Subcutaneous abdominal adipose tissue (tissue), 5 donors: ENCODE measurements around the gene KLK2.

Experiments used
- H3K27ac ChIP-seq: one replicate; pipeline ENCODE4 v1.7.0; 2013; ENCODE audit warnings: low read depth, mild to moderate bottlenecking, inconsistent platforms, low read length, moderate library complexity
- H3K27me3 ChIP-seq, 5 donors: one replicate each; pipeline ENCODE4 v1.7.0; 2013; ENCODE audit warnings: low read length in 5 of 5, inconsistent platforms in 1 of 5; ENCODE audit not compliant: control insufficient read depth in 5 of 5, insufficient read depth in 4 of 5
- H3K36me3 ChIP-seq, 5 donors: one replicate each; pipeline ENCODE4 v1.7.0; 2013; ENCODE audit warnings: low read length in 5 of 5; ENCODE audit not compliant: control insufficient read depth in 5 of 5, insufficient read depth in 5 of 5
- H3K4me1 ChIP-seq, 5 donors: one replicate each; pipeline ENCODE4 v1.7.0; 2013; ENCODE audit warnings: low read length in 5 of 5, mild to moderate bottlenecking in 3 of 5, moderate library complexity in 1 of 5; ENCODE audit not compliant: control insufficient read depth in 5 of 5, insufficient read depth in 5 of 5
- H3K4me3 ChIP-seq, 5 donors: one replicate each; pipeline ENCODE4 v1.7.0; 2013; ENCODE audit warnings: low read length in 5 of 5, low read depth in 1 of 5
- H3K9ac ChIP-seq, 5 donors: one replicate each; pipeline ENCODE4 v1.7.0; 2013; ENCODE audit warnings: low read length in 5 of 5, mild to moderate bottlenecking in 4 of 5, moderate library complexity in 3 of 5
- H3K9me3 ChIP-seq, 5 donors: one replicate each; pipeline ENCODE4 v1.7.0; 2013; ENCODE audit warnings: low read length in 5 of 5; ENCODE audit not compliant: control insufficient read depth in 5 of 5
- donor health status: healthy.
- donor health status: healthy.
- donor health status: healthy.
- donor health status: healthy.
- donor health status: healthy.

The KLK2 gene

DNA sequence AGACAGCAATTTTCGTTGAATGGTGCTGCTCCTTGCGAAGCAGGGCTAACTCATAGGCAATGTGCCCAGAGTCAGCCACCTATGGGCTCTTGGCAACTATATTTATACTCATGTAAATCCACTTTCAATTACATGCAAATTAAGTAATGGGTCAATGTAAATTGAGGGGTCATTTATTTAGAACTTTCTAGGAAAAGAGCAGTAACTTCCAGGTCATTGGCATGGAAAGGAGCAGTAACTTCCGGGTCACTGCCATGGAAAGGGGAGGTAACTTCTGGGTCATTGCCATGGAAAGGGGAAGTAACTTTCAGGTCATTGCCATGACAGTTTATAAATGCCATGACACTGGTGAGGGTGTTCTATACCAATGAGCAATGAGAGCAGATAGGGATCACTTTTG is 26.3 kb downstream of the KLK2 start:
- Histone ChIP-seq H3K9me3 (no peaks in the 10 kb centered on the region), H3K27ac (no peak overlapping the region), H3K36me3 (no peaks in the 10 kb centered on the region), H3K27me3 (peaks cover 0 to 13% (median 9%) of the 10 kb centered on the region in 5 donors), H3K4me1 (no peaks in the 10 kb centered on the region), H3K4me3 (no peak overlapping the region), H3K9ac (no peak overlapping the region)

DNA sequence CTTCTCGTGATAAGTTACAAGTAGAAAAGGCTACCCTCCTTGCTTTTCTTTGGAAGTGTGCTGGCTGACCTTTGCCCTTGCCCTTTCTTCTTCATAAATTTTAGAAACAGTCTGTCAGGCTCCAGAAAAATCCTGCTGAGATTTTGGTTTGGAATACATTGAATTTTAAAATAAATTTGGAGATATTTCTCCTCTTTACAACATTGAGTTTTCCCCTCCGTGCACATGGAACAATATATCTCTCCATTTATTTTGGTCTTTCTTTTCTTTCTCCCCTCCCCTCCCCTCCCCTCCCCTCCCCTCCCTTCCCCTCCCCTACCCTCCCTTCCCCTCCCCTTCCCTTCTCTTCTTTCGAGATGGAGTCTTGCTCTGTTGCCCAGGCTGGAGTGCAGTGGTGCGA is 29.4 kb downstream of the KLK2 start:
- H3K36me3 ChIP-seq: no peaks in the 10 kb centered on the region
- H3K4me1 ChIP-seq: no peaks in the 10 kb centered on the region
- no peak overlapping the region for H3K4me3 ChIP-seq
- H3K27ac ChIP-seq: no peak overlapping the region
- H3K9me3 ChIP-seq: no peaks in the 10 kb centered on the region
- no peak overlapping the region for H3K9ac ChIP-seq
- peaks cover 0 to 19% (median 11%) of the 10 kb centered on the region in 5 donors for H3K27me3 ChIP-seq

DNA sequence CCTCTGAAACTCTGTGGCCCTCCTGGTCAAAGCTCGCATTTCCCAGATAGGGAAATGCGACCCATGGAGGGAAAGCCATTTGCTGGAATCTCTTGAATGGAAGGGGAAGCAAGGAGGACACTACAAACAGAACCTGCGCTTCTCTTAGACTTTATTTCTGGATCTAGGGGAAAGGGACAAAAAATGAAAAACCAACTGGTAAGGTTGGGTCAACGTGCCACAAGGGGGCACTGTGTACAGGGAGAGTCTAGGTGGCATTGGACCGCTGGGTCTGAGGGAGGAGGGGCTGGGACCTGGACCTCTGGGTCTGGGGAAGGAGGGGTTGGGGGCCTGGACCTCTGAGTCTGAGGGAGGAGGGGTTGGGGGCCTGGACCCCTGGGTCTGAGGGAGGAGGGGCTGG is 33.0 kb downstream of the KLK2 start:
- Histone ChIP-seq H3K4me3 (no peak overlapping the region), H3K9me3 (no peaks in the 10 kb centered on the region), H3K27me3 (peaks cover 14 to 48% (median 42%) of the 10 kb centered on the region in 5 donors), H3K9ac (no peak overlapping the region), H3K4me1 (peaks cover 0 to 7% (median 4%) of the 10 kb centered on the region in 5 donors), H3K36me3 (no peaks in the 10 kb centered on the region), H3K27ac (no peak overlapping the region)

DNA sequence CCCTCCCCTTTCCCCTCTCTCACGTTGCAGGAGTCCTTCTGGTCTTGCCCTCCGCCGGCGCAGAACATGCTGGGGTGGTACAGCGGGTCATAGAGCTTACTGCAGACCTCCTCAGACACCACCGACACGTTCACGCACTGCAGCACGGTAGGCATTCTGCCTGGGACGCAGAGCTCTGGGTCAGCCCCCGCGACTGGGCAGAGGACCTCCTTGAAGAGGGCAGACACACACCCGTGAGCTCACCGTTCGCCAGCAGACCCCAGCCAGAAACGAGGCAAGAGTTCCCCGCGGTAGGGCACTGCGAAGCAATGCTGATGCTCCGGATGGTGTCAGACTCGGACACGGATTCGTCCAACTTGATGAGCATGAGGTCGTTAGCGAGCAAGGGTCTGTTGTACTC is 35.1 kb downstream of the KLK2 start:
- H3K4me3 ChIP-seq: no peak overlapping the region
- peaks cover 25 to 66% (median 56%) of the 10 kb centered on the region in 5 donors for H3K27me3 ChIP-seq

DNA sequence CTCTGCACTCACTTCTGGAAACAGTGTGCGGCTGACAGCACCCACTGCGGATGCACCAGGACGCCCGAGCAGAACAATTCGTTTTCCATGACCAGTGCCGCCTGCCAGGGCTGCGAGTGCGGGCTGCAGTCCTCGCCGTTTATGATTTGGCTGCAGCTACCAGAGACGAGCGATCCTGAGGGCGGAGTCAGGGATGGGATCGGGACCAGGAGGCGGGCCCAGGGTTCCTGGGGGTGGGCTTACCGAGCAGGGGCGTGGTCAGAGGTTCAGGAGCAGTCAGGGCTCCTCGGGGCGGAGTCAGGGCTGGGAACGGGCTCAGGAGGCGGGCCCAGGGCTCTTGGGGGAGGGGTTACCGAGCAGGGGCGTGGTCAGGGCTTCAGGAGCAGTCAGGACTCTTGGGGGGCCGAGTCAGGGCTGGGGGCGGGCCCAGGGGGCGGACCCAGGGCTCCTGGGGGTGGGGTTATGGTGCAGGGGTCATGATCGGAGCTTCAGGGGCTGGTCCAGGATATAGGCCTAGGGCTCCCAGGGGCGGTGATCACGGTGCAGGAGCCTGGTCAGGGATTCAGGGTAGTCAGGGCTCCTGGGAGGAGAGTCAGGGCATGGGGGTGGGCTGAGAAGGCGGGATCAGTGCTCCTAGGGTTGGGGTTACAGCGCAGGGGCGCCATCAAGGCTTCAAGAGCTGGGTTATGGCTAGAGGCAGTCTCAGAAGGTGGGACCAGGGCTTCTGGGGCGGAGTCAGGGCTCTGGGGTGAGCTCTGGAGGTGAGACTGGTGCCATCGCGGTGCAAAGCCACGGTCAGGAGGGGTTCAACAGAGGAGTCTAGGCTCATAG is 36.2 kb downstream of the KLK2 start:
- Histone ChIP-seq H3K27me3 (peaks cover 26 to 66% (median 56%) of the 10 kb centered on the region in 5 donors), H3K4me1 (peaks cover 0 to 7% (median 4%) of the 10 kb centered on the region in 5 donors)

More for the DNA sequence above, 35.1 kb downstream of the KLK2 start:
- no peak overlapping the region for H3K9ac ChIP-seq
- H3K9me3 ChIP-seq: no peaks in the 10 kb centered on the region
- no peak overlapping the region for H3K27ac ChIP-seq
- no peaks in the 10 kb centered on the region for H3K36me3 ChIP-seq
- H3K4me1 ChIP-seq: peaks cover 0 to 7% (median 4%) of the 10 kb centered on the region in 5 donors

DNA sequence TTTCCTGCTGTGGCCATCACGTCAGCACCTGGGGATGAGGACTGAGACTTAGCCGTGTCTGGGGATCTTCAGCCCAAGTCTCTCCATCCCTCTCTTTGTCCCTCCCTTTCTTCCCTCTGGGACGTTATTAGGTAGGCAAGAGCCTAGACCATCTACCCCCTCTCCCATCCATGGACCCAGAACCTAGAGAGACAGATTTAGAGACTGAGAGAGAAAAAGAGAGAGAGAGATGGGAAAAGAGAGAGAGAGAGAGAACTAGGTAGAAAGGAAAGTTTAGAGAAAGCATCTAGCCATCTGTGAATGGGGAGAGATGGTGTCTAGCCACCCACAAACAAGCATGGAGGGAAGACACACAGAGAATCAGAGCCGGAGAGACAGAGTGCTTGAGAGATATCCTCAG is 37.5 kb downstream of the KLK2 start:
- Histone ChIP-seq H3K4me3 (no peak overlapping the region), H3K4me1 (peaks cover 0 to 7% (median 4%) of the 10 kb centered on the region in 5 donors), H3K9me3 (no peaks in the 10 kb centered on the region)

More for the DNA sequence above, 36.2 kb downstream of the KLK2 start:
- Histone ChIP-seq H3K36me3 (no peaks in the 10 kb centered on the region), H3K9me3 (no peaks in the 10 kb centered on the region), H3K4me3 (no peak overlapping the region), H3K9ac (no peak overlapping the region), H3K27ac (no peak overlapping the region)

DNA sequence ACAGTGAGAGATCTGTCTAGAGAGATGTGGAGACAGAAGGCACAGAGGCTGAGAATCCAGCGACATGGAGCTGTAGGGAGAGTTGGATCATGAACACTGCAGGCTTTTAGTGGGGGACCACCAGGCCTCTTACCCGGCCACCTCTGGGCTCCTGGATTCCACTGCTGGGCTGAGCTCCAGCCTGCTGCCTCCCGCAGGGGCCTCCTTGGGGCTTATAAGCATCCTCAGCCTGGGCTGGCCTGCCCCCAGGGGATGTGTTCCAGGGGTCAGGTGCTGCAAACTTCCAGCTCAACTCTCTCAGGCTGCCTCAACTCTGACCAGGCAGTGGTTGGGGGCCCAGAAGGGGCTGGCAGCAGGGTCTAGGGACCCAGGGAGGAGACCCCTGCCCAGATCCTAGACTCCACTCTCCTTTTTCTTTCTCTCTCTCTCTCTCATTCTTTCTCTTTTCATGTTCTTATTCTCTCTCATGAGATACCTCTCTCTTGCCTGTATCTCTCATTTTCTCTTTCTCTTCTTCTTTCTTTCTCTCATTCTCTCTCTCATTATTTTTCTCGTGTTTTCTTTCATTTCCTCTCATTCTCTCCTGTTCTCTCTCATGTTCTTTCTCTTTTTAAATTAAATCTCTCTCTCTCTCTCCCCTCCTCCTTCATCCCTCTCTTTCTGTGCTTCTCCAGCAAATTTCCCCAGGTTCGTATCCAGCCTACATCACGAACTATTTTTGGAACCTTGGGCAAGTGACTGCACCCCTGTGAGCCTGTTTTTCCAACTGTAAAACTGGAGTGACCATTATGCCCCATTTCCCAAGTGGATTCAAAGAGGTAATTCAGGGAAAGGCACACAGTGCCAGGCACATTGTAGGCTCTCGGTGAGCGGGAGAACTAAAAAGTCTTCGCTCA is 38.2 kb downstream of the KLK2 start, which contains the start of gene KLK4:
Gene KLK4, minus strand, starts transcription at position 190 of the 896 bp plus-strand sequence. CDS start 657 bp downstream, outside the sequence.
- Histone ChIP-seq H3K9ac (no peak within 1 kb of the TSS), H3K36me3 (no peaks in the 10 kb centered on the region), H3K4me1 (peaks cover 0 to 7% (median 4%) of the 10 kb centered on the region in 5 donors), H3K9me3 (no peaks in the 10 kb centered on the region), H3K27me3 (peaks cover 28 to 66% (median 58%) of the 10 kb centered on the region in 5 donors), H3K27ac (no peak within 1 kb of the TSS), H3K4me3 (no peak within 1 kb of the TSS)

More for the DNA sequence above, 37.5 kb downstream of the KLK2 start:
- peaks cover 28 to 66% (median 56%) of the 10 kb centered on the region in 5 donors for H3K27me3 ChIP-seq
- no peaks in the 10 kb centered on the region for H3K36me3 ChIP-seq
- no peak overlapping the region for H3K27ac ChIP-seq
- H3K9ac ChIP-seq: no peak overlapping the region

DNA sequence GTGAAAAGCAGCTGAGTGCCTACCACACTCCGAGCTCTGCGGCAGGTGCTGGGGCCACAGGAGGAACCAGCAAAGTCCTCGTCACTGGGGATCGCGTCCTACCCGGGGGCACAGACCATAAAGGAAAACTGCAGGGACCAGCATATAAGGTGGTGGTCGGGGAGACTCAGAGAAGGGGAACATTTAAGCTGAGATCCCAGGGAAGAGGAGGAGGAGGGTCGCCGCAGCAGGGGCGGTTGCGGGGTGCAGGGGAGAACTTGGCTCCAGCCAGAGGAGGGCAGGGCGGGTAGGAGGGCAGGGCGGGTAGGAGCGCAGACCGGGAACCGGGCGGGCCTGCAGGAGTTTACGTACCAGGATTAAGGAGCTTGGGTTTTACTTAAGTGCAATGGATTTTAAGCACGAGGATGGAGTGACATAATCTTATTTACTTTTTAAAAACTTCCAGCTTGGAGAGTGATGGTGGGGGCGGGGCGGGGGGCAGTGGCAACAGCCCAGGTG is 38.9 kb downstream of the KLK2 start:
- H3K36me3 ChIP-seq: no peaks in the 10 kb centered on the region
- H3K9me3 ChIP-seq: no peaks in the 10 kb centered on the region
- no peak overlapping the region for H3K9ac ChIP-seq
- H3K27ac ChIP-seq: no peak overlapping the region
- H3K27me3 ChIP-seq: peaks cover 28 to 69% (median 59%) of the 10 kb centered on the region in 5 donors
- peaks cover 0 to 7% (median 4%) of the 10 kb centered on the region in 5 donors for H3K4me1 ChIP-seq
- H3K4me3 ChIP-seq: no peak overlapping the region

DNA sequence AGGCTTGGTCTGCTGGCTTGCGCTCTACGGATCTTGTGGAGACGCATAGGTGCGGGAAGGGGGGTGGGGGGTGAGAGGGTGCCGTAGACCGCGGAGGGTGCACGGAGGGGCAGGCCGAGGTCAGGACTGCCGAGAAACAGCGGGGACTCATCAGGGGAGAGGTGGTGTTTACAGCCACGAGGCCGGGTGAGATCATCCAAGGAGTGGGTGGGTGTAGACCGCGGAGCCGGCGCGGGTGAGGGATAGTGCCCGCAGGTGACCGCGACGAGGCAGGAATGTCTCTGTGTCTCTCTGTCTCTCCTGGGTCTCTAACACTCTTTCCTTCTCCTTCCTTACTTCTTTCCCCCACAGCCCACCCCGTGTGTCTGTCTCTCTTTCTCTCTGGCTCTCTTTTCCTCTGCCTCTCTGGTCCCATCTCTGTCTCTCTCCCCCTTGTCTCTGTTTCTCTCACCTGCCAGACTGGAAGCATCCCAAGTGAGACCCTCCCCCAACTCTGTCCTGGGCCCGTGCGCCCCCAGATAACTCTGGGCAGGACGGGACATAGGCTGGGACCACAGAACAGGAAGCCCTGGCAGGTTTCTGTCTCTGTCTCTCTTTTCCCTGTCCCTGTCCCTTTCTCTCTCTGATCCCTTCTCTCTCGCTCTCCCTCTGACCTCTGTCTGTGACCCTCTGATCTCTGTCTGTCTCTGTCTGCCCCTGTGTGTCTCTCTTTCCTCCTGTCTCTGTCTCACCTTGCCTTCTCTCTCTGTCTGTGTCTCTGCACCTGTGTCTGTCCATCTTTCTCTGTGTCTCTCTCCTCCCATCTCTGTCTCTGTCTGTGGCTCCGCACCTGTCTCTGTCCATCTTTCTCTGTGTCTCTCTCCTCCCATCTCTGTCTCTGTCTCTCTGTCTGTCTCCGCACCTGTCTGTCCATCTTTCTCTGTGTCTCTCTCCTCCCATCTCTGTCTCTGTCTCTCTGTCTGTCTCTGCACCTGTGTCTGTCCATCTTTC is 39.8 kb downstream of the KLK2 start:
- H3K27ac ChIP-seq: no peak overlapping the region
- no peaks in the 10 kb centered on the region for H3K36me3 ChIP-seq
- H3K4me3 ChIP-seq: no peak overlapping the region
- H3K9ac ChIP-seq: no peak overlapping the region
- peaks cover 0 to 7% (median 4%) of the 10 kb centered on the region in 5 donors for H3K4me1 ChIP-seq
- H3K27me3 ChIP-seq: peaks cover 28 to 67% (median 58%) of the 10 kb centered on the region in 5 donors
- no peaks in the 10 kb centered on the region for H3K9me3 ChIP-seq
